H1 (cell line): ENCODE results near the gene MGAT4B.

ENCODE experiments used
- CHD2 ChIP-seq: IDR thresholded peaks from 2 replicates; pipeline ENCODE4 v1.6.1; 2012; ENCODE audit warnings: low read length, improper control_type of control experiment
- CREB1 ChIP-seq: IDR thresholded peaks from 2 replicates; pipeline ENCODE4 v1.6.1; 2012; ENCODE audit warnings: inconsistent platforms
- EZH2 ChIP-seq: fragments of 200-600 bp; sonication (generic); IDR thresholded peaks from 2 replicates; pipeline ENCODE4 v1.7.1; 2012; ENCODE audit warnings: low read depth, mild to moderate bottlenecking, moderate library complexity, low read length, inconsistent platforms; ENCODE audit not compliant: severe bottlenecking
- GABPA ChIP-seq: IDR thresholded peaks from 2 replicates; pipeline ENCODE4 v1.6.1; 2011; ENCODE audit warnings: mild to moderate bottlenecking, low read length, moderate library complexity, borderline replicate concordance; ENCODE audit not compliant: insufficient read depth
- POLR2A ChIP-seq, 2 experiments: IDR thresholded peaks; 1 replicate in 1 of 2; 2 replicates in 1 of 2; pipeline ENCODE4 v1.6.1; 2011; ENCODE audit warnings: low read depth in 2 of 2, low read length in 2 of 2, mild to moderate bottlenecking in 2 of 2; ENCODE audit errors: control extremely low read depth in 1 of 2
- POLR2AphosphoS5 ChIP-seq: IDR thresholded peaks from 2 replicates; pipeline ENCODE4 v1.6.1; 2011; ENCODE audit warnings: low read depth, low read length
- RAD21 ChIP-seq, 2 experiments: IDR thresholded peaks in 1 of 2; conservative IDR thresholded peaks in 1 of 2; 2 replicates each; pipeline ENCODE4 v1.6.1; 2011; ENCODE audit warnings: low read depth in 2 of 2, low read length in 2 of 2, improper control_type of control experiment in 1 of 2, inconsistent platforms in 1 of 2, mild to moderate bottlenecking in 1 of 2, moderate library complexity in 1 of 2
- RNF2 ChIP-seq: fragments of 200-900, 300-1000 bp; sonication (generic); IDR thresholded peaks from 2 replicates; pipeline ENCODE4 v1.7.1; 2016; ENCODE audit warnings: borderline replicate concordance, low read depth, mild to moderate bottlenecking, antibody characterized with exemption, low read length; ENCODE audit not compliant: poor library complexity, severe bottlenecking; ENCODE audit errors: missing control alignments
- SP1 ChIP-seq: IDR thresholded peaks from 2 replicates; pipeline ENCODE4 v1.6.1; 2011; ENCODE audit warnings: low read depth, low read length
- YY1 ChIP-seq: IDR thresholded peaks from 2 replicates; pipeline ENCODE4 v1.6.1; 2011; ENCODE audit warnings: low read depth, mild to moderate bottlenecking, low read length
- TF ChIP-seq, protein P1 (sequence below), 3 experiments: IDR thresholded peaks; 1 replicate in 2 of 3; 2 replicates in 1 of 3; pipeline versions ENCODE4 v1.5.1 to v1.6.1; 2011; ENCODE audit warnings: low read length in 3 of 3, mild to moderate bottlenecking in 3 of 3, inconsistent platforms in 2 of 3, low read depth in 1 of 3, moderate library complexity in 1 of 3; ENCODE audit not compliant: insufficient read depth in 1 of 3; ENCODE audit errors: control extremely low read depth in 1 of 3
- TF ChIP-seq, protein P2 (sequence below): IDR thresholded peaks from 2 replicates; pipeline ENCODE4 v1.6.1; 2011; ENCODE audit warnings: low read length, improper control_type of control experiment
- TF ChIP-seq, protein P3 (sequence below): IDR thresholded peaks from 2 replicates; pipeline ENCODE4 v1.6.1; 2012; ENCODE audit warnings: low read length, inconsistent platforms
- TF ChIP-seq, protein P4 (sequence below): IDR thresholded peaks from 2 replicates; pipeline ENCODE4 v1.6.1; 2012; ENCODE audit warnings: inconsistent platforms

DNA sequence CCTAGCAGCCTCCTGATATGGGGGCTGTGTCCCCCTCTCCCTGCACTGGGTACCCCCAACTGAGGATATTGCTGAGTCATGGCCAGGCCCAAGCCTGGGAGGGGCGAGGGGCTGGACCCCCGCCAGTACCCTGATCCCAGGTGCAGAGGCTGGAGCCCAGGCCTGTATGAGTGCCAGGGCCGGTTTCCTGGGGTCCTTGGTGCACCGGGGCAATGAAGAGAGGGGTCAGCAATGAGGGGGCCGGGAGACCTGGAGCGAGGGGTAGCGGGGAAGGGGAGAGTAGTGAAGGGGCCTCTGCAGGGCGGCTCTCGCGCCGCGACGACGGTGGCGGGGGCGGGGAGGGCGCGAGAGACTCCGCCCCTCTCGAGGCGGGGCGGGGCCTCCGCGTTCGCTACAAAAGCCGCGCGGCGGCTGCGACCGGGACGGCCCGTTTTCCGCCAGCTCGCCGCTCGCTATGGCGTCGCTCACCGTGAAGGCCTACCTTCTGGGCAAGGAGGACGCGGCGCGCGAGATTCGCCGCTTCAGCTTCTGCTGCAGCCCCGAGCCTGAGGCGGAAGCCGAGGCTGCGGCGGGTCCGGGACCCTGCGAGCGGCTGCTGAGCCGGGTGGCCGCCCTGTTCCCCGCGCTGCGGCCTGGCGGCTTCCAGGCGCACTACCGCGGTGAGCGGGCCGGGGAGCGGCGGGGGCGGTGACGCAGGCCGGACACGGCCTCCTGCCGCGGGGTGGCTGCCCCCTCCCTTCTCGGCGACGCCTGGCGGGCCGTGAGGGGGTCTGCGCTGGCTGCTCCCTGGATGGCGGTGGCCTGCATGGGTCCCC is 14.0 kb upstream of the MGAT4B start, which contains the start of gene SQSTM1:
- no peak for TF ChIP-seq CHD2
- TF ChIP-seq, protein P1, sequence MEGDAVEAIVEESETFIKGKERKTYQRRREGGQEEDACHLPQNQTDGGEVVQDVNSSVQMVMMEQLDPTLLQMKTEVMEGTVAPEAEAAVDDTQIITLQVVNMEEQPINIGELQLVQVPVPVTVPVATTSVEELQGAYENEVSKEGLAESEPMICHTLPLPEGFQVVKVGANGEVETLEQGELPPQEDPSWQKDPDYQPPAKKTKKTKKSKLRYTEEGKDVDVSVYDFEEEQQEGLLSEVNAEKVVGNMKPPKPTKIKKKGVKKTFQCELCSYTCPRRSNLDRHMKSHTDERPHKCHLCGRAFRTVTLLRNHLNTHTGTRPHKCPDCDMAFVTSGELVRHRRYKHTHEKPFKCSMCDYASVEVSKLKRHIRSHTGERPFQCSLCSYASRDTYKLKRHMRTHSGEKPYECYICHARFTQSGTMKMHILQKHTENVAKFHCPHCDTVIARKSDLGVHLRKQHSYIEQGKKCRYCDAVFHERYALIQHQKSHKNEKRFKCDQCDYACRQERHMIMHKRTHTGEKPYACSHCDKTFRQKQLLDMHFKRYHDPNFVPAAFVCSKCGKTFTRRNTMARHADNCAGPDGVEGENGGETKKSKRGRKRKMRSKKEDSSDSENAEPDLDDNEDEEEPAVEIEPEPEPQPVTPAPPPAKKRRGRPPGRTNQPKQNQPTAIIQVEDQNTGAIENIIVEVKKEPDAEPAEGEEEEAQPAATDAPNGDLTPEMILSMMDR (IDR thresholded peaks at IDR 0.05; ENCODE audit: control extremely low read depth in 1 of 3, insufficient read depth in 1 of 3, low read depth in 1 of 3, low read length in 3 of 3), result no peak
- TF ChIP-seq POLR2AphosphoS5, result peak; percentile 97
- peak in 1 of 2 experiments; percentile 90; a peak in 1 of 3 replicates for TF ChIP-seq POLR2A (IDR thresholded peaks at IDR 0.05; ENCODE audit: control extremely low read depth in 1 of 2, low read depth in 2 of 2, low read length in 2 of 2)
- no peak for TF ChIP-seq EZH2
- peak; percentile 29; the same call in 1 of the 2 replicates for TF ChIP-seq YY1
- TF ChIP-seq, protein P2, sequence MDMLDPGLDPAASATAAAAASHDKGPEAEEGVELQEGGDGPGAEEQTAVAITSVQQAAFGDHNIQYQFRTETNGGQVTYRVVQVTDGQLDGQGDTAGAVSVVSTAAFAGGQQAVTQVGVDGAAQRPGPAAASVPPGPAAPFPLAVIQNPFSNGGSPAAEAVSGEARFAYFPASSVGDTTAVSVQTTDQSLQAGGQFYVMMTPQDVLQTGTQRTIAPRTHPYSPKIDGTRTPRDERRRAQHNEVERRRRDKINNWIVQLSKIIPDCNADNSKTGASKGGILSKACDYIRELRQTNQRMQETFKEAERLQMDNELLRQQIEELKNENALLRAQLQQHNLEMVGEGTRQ, result no peak
- TF ChIP-seq GABPA, result no peak
- TF ChIP-seq SP1, result no peak
- TF ChIP-seq RNF2, result no peak
- peak; percentile 68; the same call in 1 of the 2 replicates for TF ChIP-seq CREB1
- TF ChIP-seq, protein P3, sequence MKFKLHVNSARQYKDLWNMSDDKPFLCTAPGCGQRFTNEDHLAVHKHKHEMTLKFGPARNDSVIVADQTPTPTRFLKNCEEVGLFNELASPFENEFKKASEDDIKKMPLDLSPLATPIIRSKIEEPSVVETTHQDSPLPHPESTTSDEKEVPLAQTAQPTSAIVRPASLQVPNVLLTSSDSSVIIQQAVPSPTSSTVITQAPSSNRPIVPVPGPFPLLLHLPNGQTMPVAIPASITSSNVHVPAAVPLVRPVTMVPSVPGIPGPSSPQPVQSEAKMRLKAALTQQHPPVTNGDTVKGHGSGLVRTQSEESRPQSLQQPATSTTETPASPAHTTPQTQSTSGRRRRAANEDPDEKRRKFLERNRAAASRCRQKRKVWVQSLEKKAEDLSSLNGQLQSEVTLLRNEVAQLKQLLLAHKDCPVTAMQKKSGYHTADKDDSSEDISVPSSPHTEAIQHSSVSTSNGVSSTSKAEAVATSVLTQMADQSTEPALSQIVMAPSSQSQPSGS, result no peak
- TF ChIP-seq, protein P4, sequence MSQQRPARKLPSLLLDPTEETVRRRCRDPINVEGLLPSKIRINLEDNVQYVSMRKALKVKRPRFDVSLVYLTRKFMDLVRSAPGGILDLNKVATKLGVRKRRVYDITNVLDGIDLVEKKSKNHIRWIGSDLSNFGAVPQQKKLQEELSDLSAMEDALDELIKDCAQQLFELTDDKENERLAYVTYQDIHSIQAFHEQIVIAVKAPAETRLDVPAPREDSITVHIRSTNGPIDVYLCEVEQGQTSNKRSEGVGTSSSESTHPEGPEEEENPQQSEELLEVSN, result no peak; the same call in 1 of the 2 replicates
- TF ChIP-seq RAD21 (IDR thresholded peaks at IDR 0.05 in 1 of 2, conservative IDR thresholded peaks at IDR 0.05 in 1 of 2; ENCODE audit: low read depth in 2 of 2, low read length in 2 of 2), result no peak
